Effector CD8-positive, alpha-beta T cell (primary cell): ENCODE data around the gene ATP5F1D.

Experiments
- DNase-seq: peaks from one replicate; lab custom pipeline; 2025; lab: John Stamatoyannopoulos, UW

Gene ATP5F1D

GRCh38 chr19:1248139-1248785 is 6.7 kb downstream of the ATP5F1D start, which contains the start of gene MIDN:
TSS of gene MIDN (plus strand) at chr19:1248583. CDS start at chr19:1250297, 1,714 bp downstream.
- DNase-seq: peak; percentile 54

- peak; percentile 77 for DNase-seq
Measured at GRCh38 chr19:1248786-1249297, 7.3 kb downstream of the ATP5F1D start.

- peak; percentile 92 for DNase-seq
Measured at GRCh38 chr19:1249298-1249989, 7.9 kb downstream of the ATP5F1D start.

- DNase-seq: no peak
Measured at GRCh38 chr19:1249990-1250436, 8.5 kb downstream of the ATP5F1D start.

- peak; percentile 50 for DNase-seq
Measured at GRCh38 chr19:1250437-1251260, 9.1 kb downstream of the ATP5F1D start.

- peak; percentile 58 for DNase-seq
Measured at GRCh38 chr19:1251330-1252220, 10.0 kb downstream of the ATP5F1D start.

GRCh38 chr19:1252221-1252820 is 10.8 kb downstream of the ATP5F1D start:
- peak; percentile 55 for DNase-seq

GRCh38 chr19:1252821-1253513 is 11.4 kb downstream of the ATP5F1D start:
- peak; percentile 75 for DNase-seq

GRCh38 chr19:1253514-1254080 is 12.0 kb downstream of the ATP5F1D start:
- DNase-seq: no peak

GRCh38 chr19:1254081-1254527 is 12.6 kb downstream of the ATP5F1D start:
- DNase-seq: no peak

- no peak for DNase-seq
Measured at GRCh38 chr19:1254530-1255185, 13.1 kb downstream of the ATP5F1D start.

- no peak for DNase-seq
Measured at GRCh38 chr19:1255186-1256161, 13.9 kb downstream of the ATP5F1D start.

GRCh38 chr19:1256646-1257474 is 15.3 kb downstream of the ATP5F1D start:
- DNase-seq: no peak

GRCh38 chr19:1257475-1258162 is 16.1 kb downstream of the ATP5F1D start:
- no peak for DNase-seq

- no peak for DNase-seq
Measured at GRCh38 chr19:1258163-1258492, 16.6 kb downstream of the ATP5F1D start.

- no peak for DNase-seq
Measured at GRCh38 chr19:1258707-1259205, 17.2 kb downstream of the ATP5F1D start.
